Prostate gland (tissue), 2 donors: Measurements from ENCODE around the gene CST4.

Experiments
- POLR2A ChIP-seq: fragments of 450-650 bp; IDR thresholded peaks from one replicate; pipeline ENCODE4 v1.6.1; 2016; ENCODE audit warnings: antibody characterized with exemption, mild to moderate bottlenecking
- POLR2AphosphoS5 ChIP-seq: sonication (generic); formaldehyde crosslinking; IDR thresholded peaks from one replicate; pipeline ENCODE4 v1.6.1; 2017; ENCODE audit warnings: antibody characterized with exemption
- TF ChIP-seq, protein P1 (sequence below), 4 experiments: fragments of 200-600 bp in 2 of 4; fragments of 450-650 bp in 2 of 4; sonication (generic) in 2 of 4; IDR thresholded peaks; 1 replicate in 3 of 4; 2 replicates in 1 of 4; pipeline ENCODE4 v1.5.1; 2016 to 2019; ENCODE audit warnings: antibody characterized with exemption in 4 of 4, mild to moderate bottlenecking in 2 of 4, moderate library complexity in 2 of 4

DNA sequence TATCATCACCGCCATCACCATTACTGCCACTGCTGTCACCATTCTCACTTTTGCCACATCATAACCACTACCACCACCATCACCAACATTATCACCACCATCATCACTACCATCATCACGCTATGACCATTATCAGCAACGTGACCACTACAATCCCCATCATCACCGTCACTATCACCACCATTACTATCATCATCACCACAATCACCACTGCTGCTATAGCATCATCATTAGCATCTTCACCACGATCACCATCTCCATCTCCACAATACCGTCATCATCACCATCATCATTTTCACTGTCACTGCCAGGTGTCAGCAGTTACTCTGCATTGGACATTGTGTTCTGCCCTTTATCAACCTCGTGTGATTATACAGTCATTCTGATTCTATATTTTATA, 19.0 kb downstream of the CST4 start:
- TF ChIP-seq, protein P1, sequence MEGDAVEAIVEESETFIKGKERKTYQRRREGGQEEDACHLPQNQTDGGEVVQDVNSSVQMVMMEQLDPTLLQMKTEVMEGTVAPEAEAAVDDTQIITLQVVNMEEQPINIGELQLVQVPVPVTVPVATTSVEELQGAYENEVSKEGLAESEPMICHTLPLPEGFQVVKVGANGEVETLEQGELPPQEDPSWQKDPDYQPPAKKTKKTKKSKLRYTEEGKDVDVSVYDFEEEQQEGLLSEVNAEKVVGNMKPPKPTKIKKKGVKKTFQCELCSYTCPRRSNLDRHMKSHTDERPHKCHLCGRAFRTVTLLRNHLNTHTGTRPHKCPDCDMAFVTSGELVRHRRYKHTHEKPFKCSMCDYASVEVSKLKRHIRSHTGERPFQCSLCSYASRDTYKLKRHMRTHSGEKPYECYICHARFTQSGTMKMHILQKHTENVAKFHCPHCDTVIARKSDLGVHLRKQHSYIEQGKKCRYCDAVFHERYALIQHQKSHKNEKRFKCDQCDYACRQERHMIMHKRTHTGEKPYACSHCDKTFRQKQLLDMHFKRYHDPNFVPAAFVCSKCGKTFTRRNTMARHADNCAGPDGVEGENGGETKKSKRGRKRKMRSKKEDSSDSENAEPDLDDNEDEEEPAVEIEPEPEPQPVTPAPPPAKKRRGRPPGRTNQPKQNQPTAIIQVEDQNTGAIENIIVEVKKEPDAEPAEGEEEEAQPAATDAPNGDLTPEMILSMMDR (IDR thresholded peaks at IDR 0.05): no peak
- TF ChIP-seq POLR2A: no peak
- TF ChIP-seq POLR2AphosphoS5: no peak
